Activated B cell treated with CpG ODN at 0.5 μM for 24 hours (primary cell): ENCODE measurements around the gene IGF1R. TPM values are rescaled to one million over a fixed set of nuclear protein-coding genes. Genes with fewer than 3 reads are reported as not detected.
A peak's percentile ranks its signal among the peaks of the same experiment; 100 is the strongest.

Experiments
- ATAC-seq: fragments of 200-7000 bp; cut with Tn5 transposase; one replicate; pipeline ENCODE4 v1.10.0; 2021; ENCODE audit warnings: low read depth, mild to moderate bottlenecking, moderate library complexity
- CTCF ChIA-PET: fragments of 350-600 bp; sonication (Branson Sonifier 250); formaldehyde crosslinking; loops from one replicate; lab custom pipeline; 2021; ENCODE audit warnings: antibody characterized with exemption; lab: Charles Lee
- POLR2A ChIA-PET: fragments of 350-600 bp; sonication (Branson Sonifier 250); formaldehyde crosslinking; loops from one replicate; lab custom pipeline; 2021; ENCODE audit warnings: antibody characterized with exemption; lab: Charles Lee
- DNase-seq: peaks from one replicate; pipeline ENCODE4 v3.0.0; 2022
- H3K27ac Mint-ChIP-seq: one replicate; pipeline ENCODE4 v1.8.0; 2020; ENCODE audit warnings: mixed read lengths
- H3K27me3 Mint-ChIP-seq: one replicate; pipeline ENCODE4 v1.8.0; 2021; ENCODE audit warnings: mixed read lengths
- H3K36me3 Mint-ChIP-seq: one replicate; pipeline ENCODE4 v1.8.0; 2021; ENCODE audit warnings: low read depth, mixed read lengths
- H3K4me1 Mint-ChIP-seq: one replicate; pipeline ENCODE4 v1.8.0; 2021; ENCODE audit warnings: mixed read lengths
- H3K4me3 Mint-ChIP-seq: one replicate; pipeline ENCODE4 v1.8.0; 2020; ENCODE audit warnings: mild to moderate bottlenecking, mixed read lengths
- H3K9me3 Mint-ChIP-seq: one replicate; pipeline ENCODE4 v1.8.0; 2020; ENCODE audit warnings: mixed read lengths
- intact Hi-C: fragments of 100-400 bp; cut with micrococcal nuclease; formaldehyde crosslinking; loops from one replicate; pipeline ENCODE4 v1.15.1; 2024
- total RNA-seq: library from RNA; stranded (reverse); gene quantifications from 2 replicates; pipeline ENCODE4 v1.2.3, GENCODE V29; 2022
- TF ChIP-seq, protein P1 (sequence below): fragments of 200-600 bp; IDR thresholded peaks from one replicate; pipeline ENCODE4 v1.8.0; 2022; ENCODE audit warnings: antibody characterized with exemption, mild to moderate bottlenecking

The IGF1R gene
- total RNA-seq, result 5.9 and 6.7 TPM in 2 replicates

DNA sequence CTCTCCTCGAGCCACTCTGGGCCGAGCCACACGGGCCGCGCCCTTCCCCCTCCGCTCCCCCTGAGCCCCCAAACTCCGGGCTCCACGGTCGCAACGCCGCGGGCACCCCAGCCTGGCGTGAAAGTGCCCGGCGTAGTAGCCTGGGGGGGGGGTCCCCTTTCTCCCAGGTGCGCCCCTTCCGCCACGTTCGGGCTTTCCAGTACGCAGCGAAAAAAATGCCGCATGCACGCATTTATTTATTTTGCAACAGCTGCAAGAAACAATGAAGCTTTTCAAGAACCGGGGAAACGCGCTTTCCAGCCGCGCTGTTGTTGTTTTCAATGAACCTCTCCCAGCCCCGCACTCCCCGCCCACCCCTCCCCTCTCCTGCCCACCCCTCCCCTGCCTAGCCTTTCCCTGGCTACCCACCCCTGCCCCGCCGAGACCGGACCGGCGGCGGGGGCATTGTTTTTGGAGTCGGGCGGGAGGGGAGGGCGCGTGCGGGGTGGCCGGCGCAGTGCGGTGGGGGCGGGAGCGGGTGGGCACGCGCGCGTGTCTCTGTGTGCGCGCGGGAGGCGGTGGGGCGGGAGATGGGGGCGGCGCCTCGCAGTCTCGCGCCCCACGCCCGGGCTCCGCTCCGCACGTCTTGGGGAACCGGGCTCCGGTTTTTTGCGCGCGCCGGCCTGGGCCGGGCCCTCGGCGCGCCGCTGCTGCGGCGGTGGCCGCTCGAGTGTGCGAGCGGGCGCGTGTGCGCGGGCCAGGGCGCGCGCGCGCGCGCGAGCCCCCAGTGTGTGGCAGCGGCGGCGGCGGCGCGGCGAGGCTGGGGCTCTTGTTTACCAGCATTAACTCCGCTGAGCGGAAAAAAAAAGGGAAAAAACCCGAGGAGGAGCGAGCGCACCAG, at the start of gene IGF1R:
IGF1R (plus strand) TSS at position 766 of the 880 bp plus-strand sequence. CDS start 1,043 bp downstream, outside the sequence.
- Mint-ChIP-seq H3K27me3 (peaks cover 26% of the 10 kb centered on the region), H3K4me1 (peaks cover 22% of the 10 kb centered on the region), H3K36me3 (peaks cover 3% of the 10 kb centered on the region), H3K27ac (peak within 1 kb of the TSS; percentile 76), H3K9me3 (no peaks in the 10 kb centered on the region), H3K4me3 (peak within 1 kb of the TSS; percentile 87)
- ATAC-seq, result peak; percentile 83
- intact Hi-C loops, result loop anchor here (1.0 to 10.0 kb wide), 9 partner anchors 47 to 1954 kb away; partner anchors contain the start of genes ADAMTS17, ARRDC4, ASB7 and LINS1
- DNase-seq, result peak; percentile 88
- CTCF ChIA-PET, result interaction anchor here (1.3 to 2.3 kb wide), 3 partner anchors 129 to 233 kb away, joined by 3 to 12 read pairs (median 5); no protein-coding TSS in a partner anchor
- TF ChIP-seq, protein P1, sequence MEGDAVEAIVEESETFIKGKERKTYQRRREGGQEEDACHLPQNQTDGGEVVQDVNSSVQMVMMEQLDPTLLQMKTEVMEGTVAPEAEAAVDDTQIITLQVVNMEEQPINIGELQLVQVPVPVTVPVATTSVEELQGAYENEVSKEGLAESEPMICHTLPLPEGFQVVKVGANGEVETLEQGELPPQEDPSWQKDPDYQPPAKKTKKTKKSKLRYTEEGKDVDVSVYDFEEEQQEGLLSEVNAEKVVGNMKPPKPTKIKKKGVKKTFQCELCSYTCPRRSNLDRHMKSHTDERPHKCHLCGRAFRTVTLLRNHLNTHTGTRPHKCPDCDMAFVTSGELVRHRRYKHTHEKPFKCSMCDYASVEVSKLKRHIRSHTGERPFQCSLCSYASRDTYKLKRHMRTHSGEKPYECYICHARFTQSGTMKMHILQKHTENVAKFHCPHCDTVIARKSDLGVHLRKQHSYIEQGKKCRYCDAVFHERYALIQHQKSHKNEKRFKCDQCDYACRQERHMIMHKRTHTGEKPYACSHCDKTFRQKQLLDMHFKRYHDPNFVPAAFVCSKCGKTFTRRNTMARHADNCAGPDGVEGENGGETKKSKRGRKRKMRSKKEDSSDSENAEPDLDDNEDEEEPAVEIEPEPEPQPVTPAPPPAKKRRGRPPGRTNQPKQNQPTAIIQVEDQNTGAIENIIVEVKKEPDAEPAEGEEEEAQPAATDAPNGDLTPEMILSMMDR, result no peak
- POLR2A ChIA-PET, result interaction anchor here (0.6 to 1.3 kb wide), 5 partner anchors 48 to 1958 kb away, joined by 3 to 5 read pairs (median 4); no protein-coding TSS in a partner anchor

DNA sequence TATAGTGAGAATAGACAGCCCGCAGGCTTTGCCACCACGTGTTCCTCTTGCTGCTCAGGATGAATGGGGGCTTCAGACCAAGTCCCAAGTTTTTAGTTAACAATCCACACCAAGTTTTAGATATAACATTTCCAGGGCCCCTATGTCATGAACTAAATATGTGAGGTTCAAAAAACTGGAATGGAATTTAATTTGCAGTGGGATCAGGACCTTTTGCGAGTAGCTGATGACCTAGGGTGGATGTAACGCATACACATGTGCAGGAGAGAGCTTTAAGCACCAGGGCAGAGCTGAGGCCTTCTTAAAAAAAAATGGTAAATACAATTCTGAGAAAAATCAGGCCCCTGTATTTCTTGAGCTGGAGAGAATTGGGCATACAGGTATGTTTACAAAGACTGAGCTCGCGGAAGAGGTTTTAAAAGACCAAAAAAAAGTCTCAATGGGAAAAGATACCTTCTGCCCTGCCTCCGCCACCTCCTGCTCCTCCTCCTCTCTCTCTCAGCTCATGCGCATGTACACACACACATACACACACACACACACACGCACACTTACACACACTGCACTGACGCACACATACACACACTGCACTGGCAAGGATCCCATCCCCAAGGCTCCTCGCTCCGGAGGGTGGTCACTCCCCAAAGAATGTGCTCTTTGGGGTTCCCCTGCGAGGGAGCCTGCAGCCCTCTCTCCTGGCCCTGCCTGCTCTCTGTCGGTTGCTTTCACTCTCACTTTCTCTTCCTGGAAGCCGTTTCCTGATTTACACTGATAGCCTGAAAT, 48.2 kb upstream of the IGF1R start:
- H3K4me1 Mint-ChIP-seq, result peaks cover 10% of the 10 kb centered on the region
- peak; percentile 24 for DNase-seq
- TF ChIP-seq, protein P1, result no peak
- H3K27ac Mint-ChIP-seq, result peak overlapping the region; percentile 91
- ChIA-PET POLR2A (interaction anchor here (0.6 to 1.3 kb wide), 4 partner anchors 15 to 63 kb away, joined by 3 to 7 read pairs (median 4); partner anchors contain the start of gene IGF1R), CTCF (interaction anchor here (1.2 kb wide), 1 partner anchor 81 kb away, joined by 3 read pairs; no protein-coding TSS in a partner anchor)
- peak; percentile 77 for ATAC-seq
- intact Hi-C loops, result loop anchor here (2.0 kb wide), 1 partner anchor 47 kb away; no protein-coding TSS in a partner anchor
- H3K4me3 Mint-ChIP-seq, result peak overlapping the region; percentile 89
- H3K36me3 Mint-ChIP-seq, result no peaks in the 10 kb centered on the region
- no peaks in the 10 kb centered on the region for H3K9me3 Mint-ChIP-seq
- peaks cover 2% of the 10 kb centered on the region for H3K27me3 Mint-ChIP-seq

DNA sequence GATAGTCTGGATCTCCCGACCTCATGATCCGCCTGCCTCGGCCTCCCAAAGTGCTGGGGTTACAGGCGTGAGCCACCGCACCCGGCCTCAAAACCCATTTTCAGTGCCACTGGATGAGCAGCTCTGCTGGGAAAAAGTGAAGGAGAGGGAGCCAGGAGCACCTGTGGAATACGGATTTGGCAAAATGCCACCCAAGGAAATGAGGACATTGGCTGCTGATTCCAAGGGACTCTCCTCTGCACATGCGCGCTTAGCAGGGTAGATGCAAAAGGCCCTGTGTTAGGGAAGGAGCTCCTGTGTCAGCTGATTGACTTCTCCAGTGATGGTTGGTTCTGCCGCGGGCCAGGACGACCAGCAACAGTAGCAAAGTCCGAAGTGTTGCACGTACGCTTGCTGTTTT, 43.4 kb upstream of the IGF1R start:
- ChIA-PET POLR2A (no interaction called here), CTCF (no interaction called here)
- Mint-ChIP-seq H3K4me3 (no peak overlapping the region), H3K9me3 (no peaks in the 10 kb centered on the region), H3K4me1 (peaks cover 8% of the 10 kb centered on the region), H3K27ac (no peak overlapping the region), H3K27me3 (no peaks in the 10 kb centered on the region), H3K36me3 (no peaks in the 10 kb centered on the region)
- intact Hi-C loops, result no loop called here
- TF ChIP-seq, protein P1, result no peak
- no peak for DNase-seq
- no peak for ATAC-seq

DNA sequence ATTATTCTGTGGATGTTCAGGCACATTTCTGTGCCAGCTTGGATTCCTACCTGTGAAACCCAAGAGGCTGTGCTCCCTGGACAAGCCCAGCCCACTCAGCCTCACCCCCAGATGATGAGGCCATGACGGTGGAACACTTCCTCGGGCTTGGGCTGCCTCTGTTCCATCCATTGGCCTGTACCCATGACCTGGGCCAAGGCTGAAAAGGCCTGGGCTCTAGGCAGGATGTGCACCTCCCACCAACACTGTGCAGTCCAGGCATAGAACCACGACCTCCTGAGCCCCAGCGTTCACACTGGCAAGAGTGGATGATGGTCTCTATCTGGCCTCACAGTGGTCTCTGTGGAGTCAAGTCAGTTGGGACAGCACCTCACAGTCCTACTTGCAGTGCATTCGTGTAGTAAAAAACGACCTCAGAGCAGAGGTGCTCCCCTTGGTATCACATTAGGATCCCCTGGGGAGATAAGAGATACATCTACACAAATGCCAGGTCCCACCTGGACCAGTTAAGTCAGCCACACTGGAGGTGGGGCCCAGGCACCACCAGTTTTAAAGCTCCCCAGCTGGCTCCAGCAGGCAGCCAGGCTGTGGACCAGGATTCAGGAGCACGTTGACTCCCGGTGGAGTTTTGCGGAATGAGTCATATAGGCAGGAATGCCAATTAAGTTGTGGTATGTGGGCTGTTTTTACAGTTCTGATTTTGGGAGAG, 39.0 kb upstream of the IGF1R start:
- Mint-ChIP-seq H3K4me1 (no peaks in the 10 kb centered on the region), H3K27ac (no peak overlapping the region)
- CTCF ChIA-PET, result no interaction called here

More for the DNA sequence above, 39.0 kb upstream of the IGF1R start:
- ATAC-seq, result no peak
- Mint-ChIP-seq H3K27me3 (peaks cover 4% of the 10 kb centered on the region), H3K9me3 (no peaks in the 10 kb centered on the region), H3K36me3 (no peaks in the 10 kb centered on the region), H3K4me3 (no peak overlapping the region)
- intact Hi-C loops, result no loop called here
- TF ChIP-seq, protein P1, result no peak
- POLR2A ChIA-PET, result interaction anchor here (0.5 kb wide), 1 partner anchor 67 kb away, joined by 4 read pairs; no protein-coding TSS in a partner anchor
- no peak for DNase-seq
